ENCODE data around the gene ANKRD10.

ANKRD10 gene

GRCh38 chr13:110916301-110917142, 1.7 kb upstream of the ANKRD10 start:
- Histone ChIP-seq H3K9me3 (ENCODE audit: control insufficient read depth, low read length) (no peaks in the 10 kb centered on the region), H3K4me3 (ENCODE audit: insufficient read depth, low read depth, low read length, poor library complexity, severe bottlenecking) (no peak overlapping the region), H3K27ac (ENCODE audit: insufficient read depth, low read length, poor library complexity, severe bottlenecking) (no peak overlapping the region), H3K27me3 (replicated peaks; ENCODE audit: control insufficient read depth, insufficient read depth, low read length, poor library complexity, severe bottlenecking) (peaks cover 3% of the 10 kb centered on the region), H3K4me1 (ENCODE audit: control insufficient read depth, insufficient read depth, low read length, poor library complexity, severe bottlenecking) (peaks cover 20% of the 10 kb centered on the region), H3K36me3 (ENCODE audit: control insufficient read depth, insufficient read depth, low read length) (no peaks in the 10 kb centered on the region)
- DNase-seq = no peak

GRCh38 chr13:110915874-110916206, 971 bp upstream of the ANKRD10 start:
- Histone ChIP-seq H3K4me3 (ENCODE audit: insufficient read depth, low read depth, low read length, poor library complexity, severe bottlenecking) (peak overlapping the region; percentile 86), H3K27ac (ENCODE audit: insufficient read depth, low read length, poor library complexity, severe bottlenecking) (peak overlapping the region; percentile 84), H3K27me3 (replicated peaks; ENCODE audit: control insufficient read depth, insufficient read depth, low read length, poor library complexity, severe bottlenecking) (no peaks in the 10 kb centered on the region), H3K9me3 (ENCODE audit: control insufficient read depth, low read length) (no peaks in the 10 kb centered on the region), H3K4me1 (ENCODE audit: control insufficient read depth, insufficient read depth, low read length, poor library complexity, severe bottlenecking) (peaks cover 21% of the 10 kb centered on the region), H3K36me3 (ENCODE audit: control insufficient read depth, insufficient read depth, low read length) (no peaks in the 10 kb centered on the region)
- DNase-seq = no peak

GRCh38 chr13:110914331-110915056, 375 bp downstream of the ANKRD10 start:
- H3K9me3 ChIP-seq (ENCODE audit: control insufficient read depth, low read length) = no peaks in the 10 kb centered on the region
- peak; percentile 44 to 56 (median 56) for DNase-seq
- H3K27ac ChIP-seq (ENCODE audit: insufficient read depth, low read length, poor library complexity, severe bottlenecking) = peak overlapping the region; percentile 84
- H3K4me1 ChIP-seq (ENCODE audit: control insufficient read depth, insufficient read depth, low read length, poor library complexity, severe bottlenecking) = peaks cover 21% of the 10 kb centered on the region
- no peaks in the 10 kb centered on the region for H3K27me3 ChIP-seq (replicated peaks; ENCODE audit: control insufficient read depth, insufficient read depth, low read length, poor library complexity, severe bottlenecking)
- H3K4me3 ChIP-seq (ENCODE audit: insufficient read depth, low read depth, low read length, poor library complexity, severe bottlenecking) = peak overlapping the region; percentile 86
- H3K36me3 ChIP-seq (ENCODE audit: control insufficient read depth, insufficient read depth, low read length) = peaks cover 6% of the 10 kb centered on the region

GRCh38 chr13:110914081-110914330, 863 bp downstream of the ANKRD10 start:
- no peaks in the 10 kb centered on the region for H3K9me3 ChIP-seq (ENCODE audit: control insufficient read depth, low read length)
- H3K4me1 ChIP-seq (ENCODE audit: control insufficient read depth, insufficient read depth, low read length, poor library complexity, severe bottlenecking) = peaks cover 21% of the 10 kb centered on the region
- no peaks in the 10 kb centered on the region for H3K27me3 ChIP-seq (replicated peaks; ENCODE audit: control insufficient read depth, insufficient read depth, low read length, poor library complexity, severe bottlenecking)
- no peak for DNase-seq
- H3K36me3 ChIP-seq (ENCODE audit: control insufficient read depth, insufficient read depth, low read length) = peaks cover 7% of the 10 kb centered on the region
- peak overlapping the region; percentile 86 for H3K4me3 ChIP-seq (ENCODE audit: insufficient read depth, low read depth, low read length, poor library complexity, severe bottlenecking)
- peak overlapping the region; percentile 84 for H3K27ac ChIP-seq (ENCODE audit: insufficient read depth, low read length, poor library complexity, severe bottlenecking)

- H3K27ac ChIP-seq (ENCODE audit: insufficient read depth, low read length, poor library complexity, severe bottlenecking) = peak overlapping the region; percentile 84
- H3K4me1 ChIP-seq (ENCODE audit: control insufficient read depth, insufficient read depth, low read length, poor library complexity, severe bottlenecking) = peaks cover 21% of the 10 kb centered on the region
- DNase-seq = no peak
- H3K36me3 ChIP-seq (ENCODE audit: control insufficient read depth, insufficient read depth, low read length) = peaks cover 7% of the 10 kb centered on the region
- peak overlapping the region; percentile 86 for H3K4me3 ChIP-seq (ENCODE audit: insufficient read depth, low read depth, low read length, poor library complexity, severe bottlenecking)
- no peaks in the 10 kb centered on the region for H3K9me3 ChIP-seq (ENCODE audit: control insufficient read depth, low read length)
- H3K27me3 ChIP-seq (replicated peaks; ENCODE audit: control insufficient read depth, insufficient read depth, low read length, poor library complexity, severe bottlenecking) = no peaks in the 10 kb centered on the region
Observed at GRCh38 chr13:110913322-110914080, 1.4 kb downstream of the ANKRD10 start.

- no peak for DNase-seq
- Histone ChIP-seq H3K4me1 (ENCODE audit: control insufficient read depth, insufficient read depth, low read length, poor library complexity, severe bottlenecking) (peaks cover 21% of the 10 kb centered on the region), H3K27ac (ENCODE audit: insufficient read depth, low read length, poor library complexity, severe bottlenecking) (no peak overlapping the region)
Observed at GRCh38 chr13:110912651-110913051, 2.2 kb downstream of the ANKRD10 start.

GRCh38 chr13:110911880-110912279, 3.0 kb downstream of the ANKRD10 start:
- no peak overlapping the region for H3K4me3 ChIP-seq (ENCODE audit: insufficient read depth, low read depth, low read length, poor library complexity, severe bottlenecking)
- no peak overlapping the region for H3K27ac ChIP-seq (ENCODE audit: insufficient read depth, low read length, poor library complexity, severe bottlenecking)
- no peaks in the 10 kb centered on the region for H3K9me3 ChIP-seq (ENCODE audit: control insufficient read depth, low read length)
- no peak for DNase-seq
- H3K27me3 ChIP-seq (replicated peaks; ENCODE audit: control insufficient read depth, insufficient read depth, low read length, poor library complexity, severe bottlenecking) = no peaks in the 10 kb centered on the region
- H3K36me3 ChIP-seq (ENCODE audit: control insufficient read depth, insufficient read depth, low read length) = peaks cover 7% of the 10 kb centered on the region
- peaks cover 21% of the 10 kb centered on the region for H3K4me1 ChIP-seq (ENCODE audit: control insufficient read depth, insufficient read depth, low read length, poor library complexity, severe bottlenecking)

More at GRCh38 chr13:110912651-110913051, 2.2 kb downstream of the ANKRD10 start:
- no peaks in the 10 kb centered on the region for H3K9me3 ChIP-seq (ENCODE audit: control insufficient read depth, low read length)
- no peaks in the 10 kb centered on the region for H3K27me3 ChIP-seq (replicated peaks; ENCODE audit: control insufficient read depth, insufficient read depth, low read length, poor library complexity, severe bottlenecking)
- no peak overlapping the region for H3K4me3 ChIP-seq (ENCODE audit: insufficient read depth, low read depth, low read length, poor library complexity, severe bottlenecking)
- H3K36me3 ChIP-seq (ENCODE audit: control insufficient read depth, insufficient read depth, low read length) = peaks cover 7% of the 10 kb centered on the region

GRCh38 chr13:110910013-110910890, 4.6 kb downstream of the ANKRD10 start:
- H3K27me3 ChIP-seq (replicated peaks; ENCODE audit: control insufficient read depth, insufficient read depth, low read length, poor library complexity, severe bottlenecking) = no peaks in the 10 kb centered on the region
- H3K4me1 ChIP-seq (ENCODE audit: control insufficient read depth, insufficient read depth, low read length, poor library complexity, severe bottlenecking) = peaks cover 21% of the 10 kb centered on the region
- no peaks in the 10 kb centered on the region for H3K9me3 ChIP-seq (ENCODE audit: control insufficient read depth, low read length)
- no peak for DNase-seq
- H3K4me3 ChIP-seq (ENCODE audit: insufficient read depth, low read depth, low read length, poor library complexity, severe bottlenecking) = no peak overlapping the region
- peaks cover 18% of the 10 kb centered on the region for H3K36me3 ChIP-seq (ENCODE audit: control insufficient read depth, insufficient read depth, low read length)
- no peak overlapping the region for H3K27ac ChIP-seq (ENCODE audit: insufficient read depth, low read length, poor library complexity, severe bottlenecking)

- Histone ChIP-seq H3K27ac (ENCODE audit: insufficient read depth, low read length, poor library complexity, severe bottlenecking) (no peak overlapping the region), H3K27me3 (replicated peaks; ENCODE audit: control insufficient read depth, insufficient read depth, low read length, poor library complexity, severe bottlenecking) (no peaks in the 10 kb centered on the region), H3K36me3 (ENCODE audit: control insufficient read depth, insufficient read depth, low read length) (peaks cover 34% of the 10 kb centered on the region), H3K4me3 (ENCODE audit: insufficient read depth, low read depth, low read length, poor library complexity, severe bottlenecking) (no peak overlapping the region), H3K4me1 (ENCODE audit: control insufficient read depth, insufficient read depth, low read length, poor library complexity, severe bottlenecking) (peaks cover 14% of the 10 kb centered on the region), H3K9me3 (ENCODE audit: control insufficient read depth, low read length) (no peaks in the 10 kb centered on the region)
- DNase-seq = no peak
Observed at GRCh38 chr13:110907951-110908898, 6.6 kb downstream of the ANKRD10 start.
